ENCODE data around the gene LRRFIP1.

DNA sequence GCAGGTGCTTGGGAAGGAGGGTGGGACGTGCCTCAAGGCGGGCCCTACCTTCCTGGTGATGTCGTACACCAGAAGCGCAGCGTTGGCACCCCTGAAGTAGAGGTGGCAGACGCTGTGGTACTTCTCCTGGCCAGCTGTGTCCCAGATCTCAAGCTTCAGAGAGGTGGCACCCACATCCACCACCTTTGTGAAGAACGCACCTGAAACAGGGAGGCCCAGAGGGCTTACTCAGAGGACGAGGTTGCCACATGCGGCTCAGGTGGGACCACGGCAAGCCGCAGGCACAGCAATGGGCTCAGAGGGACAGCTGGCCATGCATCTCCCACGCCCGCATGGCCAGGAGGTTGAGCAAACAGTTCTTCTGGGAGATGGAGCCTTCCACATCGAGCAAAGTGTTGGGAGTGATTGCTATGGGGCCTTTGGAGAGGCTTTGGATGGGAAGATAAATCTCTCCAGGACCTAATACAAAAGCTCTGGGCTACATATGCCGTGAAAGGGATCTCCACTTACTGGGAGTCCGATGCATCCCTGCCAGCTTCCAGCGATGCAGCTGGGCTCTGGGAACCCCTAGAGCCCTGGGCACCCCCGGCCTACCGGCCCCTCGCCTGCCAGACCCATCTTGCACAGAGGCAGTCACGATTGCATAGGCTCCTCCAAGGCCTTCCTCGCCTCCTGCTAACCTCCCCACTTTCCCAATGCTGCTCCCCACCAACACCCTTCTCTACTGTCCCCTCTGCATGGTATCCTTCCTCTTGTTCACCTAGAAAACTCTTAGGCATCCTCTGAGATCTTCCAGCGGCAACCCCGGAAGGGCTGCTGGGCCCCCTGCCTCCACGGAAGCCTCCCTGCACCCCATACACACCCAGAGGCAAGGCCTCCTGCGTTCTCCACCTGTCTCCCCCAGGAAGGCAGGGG lies 49.2 kb upstream of the LRRFIP1 start:
- TF ChIP-seq POLR2A (IDR thresholded peaks at IDR 0.05): no peak
- TF ChIP-seq, protein P1, sequence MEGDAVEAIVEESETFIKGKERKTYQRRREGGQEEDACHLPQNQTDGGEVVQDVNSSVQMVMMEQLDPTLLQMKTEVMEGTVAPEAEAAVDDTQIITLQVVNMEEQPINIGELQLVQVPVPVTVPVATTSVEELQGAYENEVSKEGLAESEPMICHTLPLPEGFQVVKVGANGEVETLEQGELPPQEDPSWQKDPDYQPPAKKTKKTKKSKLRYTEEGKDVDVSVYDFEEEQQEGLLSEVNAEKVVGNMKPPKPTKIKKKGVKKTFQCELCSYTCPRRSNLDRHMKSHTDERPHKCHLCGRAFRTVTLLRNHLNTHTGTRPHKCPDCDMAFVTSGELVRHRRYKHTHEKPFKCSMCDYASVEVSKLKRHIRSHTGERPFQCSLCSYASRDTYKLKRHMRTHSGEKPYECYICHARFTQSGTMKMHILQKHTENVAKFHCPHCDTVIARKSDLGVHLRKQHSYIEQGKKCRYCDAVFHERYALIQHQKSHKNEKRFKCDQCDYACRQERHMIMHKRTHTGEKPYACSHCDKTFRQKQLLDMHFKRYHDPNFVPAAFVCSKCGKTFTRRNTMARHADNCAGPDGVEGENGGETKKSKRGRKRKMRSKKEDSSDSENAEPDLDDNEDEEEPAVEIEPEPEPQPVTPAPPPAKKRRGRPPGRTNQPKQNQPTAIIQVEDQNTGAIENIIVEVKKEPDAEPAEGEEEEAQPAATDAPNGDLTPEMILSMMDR (IDR thresholded peaks at IDR 0.05): no peak

All from adrenal gland (tissue), 5 donors.